ENCODE results near the gene KCNJ14.

Gene KCNJ14

GRCh38 chr19:48479686-48480085 lies 24.3 kb downstream of the KCNJ14 start:
- Histone ChIP-seq H3K27ac (ENCODE audit: low read length) (no peak overlapping the region), H3K36me3 (replicated peaks; ENCODE audit: low read depth, low read length) (peaks cover 24% of the 10 kb centered on the region), H3K9me3 (ENCODE audit: insufficient read depth, low read length) (no peaks in the 10 kb centered on the region), H3K79me2 (ENCODE audit: low read length) (no peaks in the 10 kb centered on the region), H3K27me3 (ENCODE audit: low read depth, low read length) (no peaks in the 10 kb centered on the region), H3K4me3 (ENCODE audit: low read length) (no peak overlapping the region), H3K4me2 (ENCODE audit: low read length) (no peak overlapping the region), H3K4me1 (ENCODE audit: low read length) (peaks cover 6% of the 10 kb centered on the region), H2AFZ (ENCODE audit: low read depth, low read length) (no peak overlapping the region), H3K9ac (ENCODE audit: low read length) (no peak overlapping the region), H4K20me1 (ENCODE audit: insufficient read depth, low read length) (no peaks in the 10 kb centered on the region)
- no peak for TF ChIP-seq CTCF (IDR thresholded peaks at IDR 0.05; ENCODE audit: low read depth, low read length)
- TF ChIP-seq EZH2phosphoT487 (IDR thresholded peaks at IDR 0.05; ENCODE audit: low read depth): no peak

DNA sequence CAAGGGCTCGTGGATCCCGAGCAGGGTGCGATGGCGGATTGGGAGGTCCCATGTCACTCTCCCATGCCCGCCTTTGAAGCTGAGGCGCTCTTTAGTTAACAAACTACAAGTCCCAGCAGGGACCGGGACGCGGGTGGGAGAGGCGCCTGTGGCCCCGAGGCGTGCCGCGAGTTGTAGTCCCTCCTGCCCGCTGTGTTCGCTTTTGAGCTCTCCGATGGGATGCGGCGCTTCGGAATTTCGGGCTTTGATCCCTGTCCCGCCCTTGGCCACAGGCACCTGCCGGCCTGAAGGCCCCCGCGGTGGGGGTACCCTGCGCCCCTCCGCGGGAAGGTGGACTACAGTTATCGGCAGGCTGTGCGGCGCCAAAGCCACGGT lies 24.8 kb downstream of the KCNJ14 start:
- Histone ChIP-seq H3K27ac (ENCODE audit: low read length) (no peak overlapping the region), H3K4me1 (ENCODE audit: low read length) (peaks cover 1% of the 10 kb centered on the region), H3K4me2 (ENCODE audit: low read length) (no peak overlapping the region), H3K9me3 (ENCODE audit: insufficient read depth, low read length) (no peaks in the 10 kb centered on the region), H3K36me3 (replicated peaks; ENCODE audit: low read depth, low read length) (peaks cover 19% of the 10 kb centered on the region), H3K4me3 (ENCODE audit: low read length) (no peak overlapping the region), H3K79me2 (ENCODE audit: low read length) (no peaks in the 10 kb centered on the region), H2AFZ (ENCODE audit: low read depth, low read length) (no peak overlapping the region), H4K20me1 (ENCODE audit: insufficient read depth, low read length) (no peaks in the 10 kb centered on the region), H3K27me3 (ENCODE audit: low read depth, low read length) (no peaks in the 10 kb centered on the region), H3K9ac (ENCODE audit: low read length) (no peak overlapping the region)
- TF ChIP-seq EZH2phosphoT487 (IDR thresholded peaks at IDR 0.05; ENCODE audit: low read depth) (no peak), CTCF (IDR thresholded peaks at IDR 0.05; ENCODE audit: low read depth, low read length) (no peak)

- H3K27ac ChIP-seq (ENCODE audit: low read length): no peak overlapping the region
- H3K36me3 ChIP-seq (replicated peaks; ENCODE audit: low read depth, low read length): peaks cover 13% of the 10 kb centered on the region
These were observed 25.5 kb downstream of the KCNJ14 start for GRCh38 chr19:48480558-48481500.

More at GRCh38 chr19:48480558-48481500, 25.5 kb downstream of the KCNJ14 start:
- Histone ChIP-seq H4K20me1 (ENCODE audit: insufficient read depth, low read length) (no peaks in the 10 kb centered on the region), H3K4me1 (ENCODE audit: low read length) (no peaks in the 10 kb centered on the region), H3K79me2 (ENCODE audit: low read length) (no peaks in the 10 kb centered on the region), H3K27me3 (ENCODE audit: low read depth, low read length) (no peaks in the 10 kb centered on the region), H3K9me3 (ENCODE audit: insufficient read depth, low read length) (no peaks in the 10 kb centered on the region), H3K4me3 (ENCODE audit: low read length) (no peak overlapping the region), H2AFZ (ENCODE audit: low read depth, low read length) (no peak overlapping the region), H3K9ac (ENCODE audit: low read length) (no peak overlapping the region), H3K4me2 (ENCODE audit: low read length) (no peak overlapping the region)
- TF ChIP-seq CTCF (IDR thresholded peaks at IDR 0.05; ENCODE audit: low read depth, low read length) (no peak), EZH2phosphoT487 (IDR thresholded peaks at IDR 0.05; ENCODE audit: low read depth) (no peak)

Data from OCI-LY3 (cell line).